OCI-LY7 (cell line): ENCODE results near the gene SMARCB1. TPM values are rescaled to one million over a fixed set of nuclear protein-coding genes. Genes with fewer than 3 reads are reported as not detected.
A peak's percentile ranks its signal among the peaks of the same experiment; 100 is the strongest.

Source experiments
- BruUV-seq: library from RNA; stranded (reverse); fragments of 400-500 nt; replicated peaks from 2 replicates; lab custom pipeline; 2021; lab: Mats Ljungman, UMichigan
- CTCF ChIA-PET: fragments of 300-600 bp; sonication (Branson Sonifier 250); formaldehyde crosslinking; loops from one replicate; lab custom pipeline; 2022; ENCODE audit warnings: antibody characterized with exemption; ENCODE audit not compliant: unreplicated experiment; lab: Charles Lee
- POLR2A ChIA-PET: fragments of 300-600 bp; sonication (Branson Sonifier 250); formaldehyde crosslinking; loops from one replicate; lab custom pipeline; 2022; ENCODE audit warnings: antibody characterized with exemption; lab: Charles Lee
- DNase-seq: peaks from one replicate; pipeline ENCODE4 v3.0.0-alpha.2; 2015; ENCODE audit warnings: low spot score
- H2AFZ ChIP-seq: fragments of 200-600 bp; sonication (generic), shearing (Covaris generic); 2 replicates; pipeline ENCODE4 v1.6.1; 2014; ENCODE audit warnings: mild to moderate bottlenecking, antibody characterized with exemption, low read length, moderate library complexity
- H3K27ac ChIP-seq: fragments of 200-600 bp; sonication (generic); 2 replicates; pipeline ENCODE4 v1.5.1; 2014; ENCODE audit warnings: mixed run types, low read depth, mild to moderate bottlenecking, moderate library complexity, low read length, inconsistent platforms; ENCODE audit not compliant: poor library complexity, severe bottlenecking
- H3K36me3 ChIP-seq: fragments of 200-600 bp; sonication (generic); 2 replicates; pipeline ENCODE4 v1.6.1; 2014; ENCODE audit warnings: mild to moderate bottlenecking, antibody characterized with exemption, low read length, moderate library complexity, mixed read lengths; ENCODE audit not compliant: insufficient read depth
- H3K4me1 ChIP-seq: fragments of 200-600 bp; sonication (generic); 2 replicates; pipeline ENCODE4 v1.5.1; 2014; ENCODE audit warnings: mild to moderate bottlenecking, low read length; ENCODE audit not compliant: insufficient read depth, poor library complexity, severe bottlenecking
- H3K4me2 ChIP-seq: fragments of 200-600 bp; sonication (generic); 2 replicates; pipeline ENCODE4 v1.6.1; 2014; ENCODE audit warnings: mild to moderate bottlenecking, low read length
- H3K4me3 ChIP-seq: fragments of 200-600 bp; sonication (generic); 2 replicates; pipeline ENCODE4 v1.5.1; 2014; ENCODE audit warnings: mild to moderate bottlenecking, low read depth, low read length; ENCODE audit not compliant: poor library complexity, severe bottlenecking
- H3K79me2 ChIP-seq: fragments of 200-600 bp; sonication (generic); 2 replicates; pipeline ENCODE4 v1.6.1; 2016; ENCODE audit warnings: low read depth, mild to moderate bottlenecking, low read length, moderate library complexity, mixed read lengths; ENCODE audit not compliant: insufficient read depth
- H3K9me2 ChIP-seq: fragments of 200-600 bp; sonication (generic); 2 replicates; pipeline ENCODE4 v1.6.1; 2016; ENCODE audit warnings: mild to moderate bottlenecking, low read length, mixed read lengths; ENCODE audit not compliant: insufficient read depth
- H3K9me3 ChIP-seq: fragments of 200-600 bp; sonication (generic); 2 replicates; pipeline ENCODE4 v1.6.1; 2014; ENCODE audit warnings: mild to moderate bottlenecking, mixed run types, low read length, mixed read lengths
- H4K20me1 ChIP-seq: fragments of 200-600 bp; sonication (generic); 2 replicates; pipeline ENCODE4 v1.6.1; 2014; ENCODE audit warnings: mild to moderate bottlenecking, antibody characterized with exemption, low read length, moderate library complexity, mixed read lengths; ENCODE audit not compliant: insufficient read depth
- CTCF ChIP-seq: fragments of 200-600 bp; sonication (generic); conservative IDR thresholded peaks from 2 replicates; pipeline ENCODE4 v1.5.1; 2014; ENCODE audit warnings: mild to moderate bottlenecking, antibody characterized with exemption, low read length, moderate library complexity, mixed read lengths
- EZH2phosphoT487 ChIP-seq: fragments of 200-600 bp; sonication (generic); IDR thresholded peaks from 2 replicates; pipeline ENCODE4 v1.6.1; 2018; ENCODE audit warnings: low read depth, borderline replicate concordance, mild to moderate bottlenecking, mixed run types, antibody characterized with exemption, low read length, moderate library complexity, mixed read lengths
- intact Hi-C: fragments of 100-400 bp; cut with micrococcal nuclease; formaldehyde crosslinking; loops from one replicate; pipeline ENCODE4 v1.10.0; 2022; ENCODE audit not compliant: unreplicated experiment
- total RNA-seq, 2 experiments: library from RNA; depleted of rRNA in 1 of 2; stranded (reverse); fragments of >200 nt in 1 of 2; shearing (Covaris generic) in 1 of 2; gene quantifications; 2 replicates each; pipeline ENCODE4 v1.2.3, GENCODE V29; 2014 to 2022

The SMARCB1 gene
- total RNA-seq, 2 experiments from 2014 or later: 252 to 265 TPM

GRCh38 chr22:23842599-23842998 is 55.8 kb downstream of the SMARCB1 start:
- Histone ChIP-seq H3K4me1 (peaks cover 71% of the 10 kb centered on the region), H4K20me1 (no peaks in the 10 kb centered on the region), H2AFZ (no peak overlapping the region), H3K4me2 (no peak overlapping the region), H3K27ac (no peak overlapping the region), H3K79me2 (no peaks in the 10 kb centered on the region), H3K4me3 (no peak overlapping the region), H3K9me3 (no peaks in the 10 kb centered on the region), H3K9me2 (no peaks in the 10 kb centered on the region), H3K36me3 (peaks cover 4% of the 10 kb centered on the region; the same call in 1 of the 2 replicates)
- intact Hi-C loops: no loop called here
- DNase-seq: no peak
- TF ChIP-seq CTCF (peak; percentile 33; the same call in 1 of the 2 replicates), EZH2phosphoT487 (no peak)
- no TSS peak for BruUV-seq
- ChIA-PET CTCF (no interaction called here), POLR2A (interaction anchor here (0.6 kb wide), 2 partner anchors 43 to 824 kb away, joined by 5 to 6 read pairs; no protein-coding TSS in a partner anchor)

GRCh38 chr22:23844739-23845202 is 58.0 kb downstream of the SMARCB1 start:
- no TSS peak for BruUV-seq
- H2AFZ ChIP-seq: peak overlapping the region; percentile 25; the same call in 1 of the 2 replicates
- POLR2A ChIA-PET: interaction anchor here (1.8 to 3.7 kb wide), 6 partner anchors 13 to 92 kb away, joined by 4 to 43 read pairs (median 9); partner anchors contain the start of gene SLC2A11
- H3K4me2 ChIP-seq: peak overlapping the region; percentile 76
- H3K9me3 ChIP-seq: no peaks in the 10 kb centered on the region
- peak overlapping the region; percentile 21 for H3K4me3 ChIP-seq
- no peaks in the 10 kb centered on the region for H3K79me2 ChIP-seq
- no peaks in the 10 kb centered on the region for H4K20me1 ChIP-seq
- no peak for DNase-seq
- H3K36me3 ChIP-seq: no peaks in the 10 kb centered on the region
- intact Hi-C loops: loop anchor here (1.0 to 5.0 kb wide), 3 partner anchors 41 to 217 kb away; partner anchors contain the start of genes VPREB3 and ZNF70
- H3K4me1 ChIP-seq: peaks cover 79% of the 10 kb centered on the region
- no peaks in the 10 kb centered on the region for H3K9me2 ChIP-seq
- TF ChIP-seq EZH2phosphoT487 (no peak), CTCF (no peak)
- peak overlapping the region; percentile 82 for H3K27ac ChIP-seq
- CTCF ChIA-PET: interaction anchor here (0.5 to 1.7 kb wide), 5 partner anchors 13 to 286 kb away, joined by 3 to 14 read pairs (median 5); partner anchors contain the start of gene SLC2A11
